HT-29 (cell line): ENCODE measurements around the gene STPG3. TPM values are rescaled to one million over a fixed set of nuclear protein-coding genes. Genes with fewer than 3 reads are reported as not detected.
A peak's percentile ranks its signal among the peaks of the same experiment; 100 is the strongest.

Source experiments
- DNase-seq: peaks from one replicate; pipeline ENCODE4 v3.0.0-alpha.2; 2015; ENCODE audit warnings: low spot score
- total RNA-seq: library from RNA; depleted of rRNA; stranded (reverse); fragments of >200 nt; shearing (Covaris generic); gene quantifications from 2 replicates; pipeline ENCODE4 v1.2.3, GENCODE V29; 2014

STPG3 gene
- total RNA-seq, 1 experiment from 2014 or later = not detected

GRCh38 chr9:137265496-137266161 lies 14.5 kb downstream of the STPG3 start:
- DNase-seq = no peak

- DNase-seq = no peak
These were observed 15.1 kb downstream of the STPG3 start for GRCh38 chr9:137266162-137266527.

- no peak for DNase-seq
These were observed 15.7 kb downstream of the STPG3 start for GRCh38 chr9:137266585-137267453.

GRCh38 chr9:137267933-137268355 lies 16.9 kb downstream of the STPG3 start:
- no peak for DNase-seq

GRCh38 chr9:137268538-137269201 lies 17.6 kb downstream of the STPG3 start:
- DNase-seq = no peak

- DNase-seq = peak; percentile 78
These were observed 18.2 kb downstream of the STPG3 start for GRCh38 chr9:137269231-137269772.

GRCh38 chr9:137270929-137271695 lies 20.0 kb downstream of the STPG3 start:
- no peak for DNase-seq

GRCh38 chr9:137271696-137272076 lies 20.6 kb downstream of the STPG3 start:
- DNase-seq = no peak

GRCh38 chr9:137272241-137273094 lies 21.4 kb downstream of the STPG3 start:
- DNase-seq = no peak

GRCh38 chr9:137273095-137273490 lies 22.0 kb downstream of the STPG3 start:
- no peak for DNase-seq

GRCh38 chr9:137273611-137274320 lies 22.7 kb downstream of the STPG3 start:
- DNase-seq = no peak

- DNase-seq = no peak
These were observed 24.1 kb downstream of the STPG3 start for GRCh38 chr9:137275203-137275587.

GRCh38 chr9:137275588-137276472 lies 24.7 kb downstream of the STPG3 start:
- DNase-seq = no peak

GRCh38 chr9:137276473-137277328 lies 25.6 kb downstream of the STPG3 start:
- peak; percentile 76 for DNase-seq

- DNase-seq = peak; percentile 95
These were observed 26.4 kb downstream of the STPG3 start, which contains the start of gene TOR4A for GRCh38 chr9:137277329-137278041. TSS of gene TOR4A (plus strand) at chr9:137277726. CDS start at chr9:137278690, 964 bp downstream.

- DNase-seq = peak; percentile 29
These were observed 27.1 kb downstream of the STPG3 start for GRCh38 chr9:137278061-137278701.
